Measurements from ENCODE around the gene METTL23. TPM values are rescaled to one million over a fixed set of nuclear protein-coding genes. Genes with fewer than 3 reads are reported as not detected.
"Not testable (repeated sequence)": the region's sequence is repeated elsewhere in the genome, so short reads cannot be mapped to it uniquely, and the experiment has no call there.

METTL23 gene
- total RNA-seq, 1 donor: 26.3 TPM

DNA sequence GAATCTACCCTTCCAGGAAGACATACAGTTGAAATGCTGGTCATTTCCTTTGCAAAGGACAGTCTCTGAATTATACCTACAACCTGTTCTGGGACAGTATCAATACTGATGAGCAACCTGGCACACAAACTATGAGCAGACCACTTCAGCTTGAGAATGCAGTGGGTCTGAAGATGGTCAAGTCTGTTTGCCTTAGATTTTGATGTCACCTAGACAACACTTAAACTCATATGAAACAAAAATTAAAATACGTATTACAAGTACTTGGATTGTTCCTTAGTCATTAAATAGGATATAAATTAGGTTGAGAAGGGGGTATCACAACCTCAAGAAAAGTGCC lies 6.9 kb downstream of the METTL23 start:
- H3K27me3 ChIP-seq (ENCODE audit: insufficient read depth, low read length): no peaks in the 10 kb centered on the region
- peaks cover 64% of the 10 kb centered on the region for H3K4me1 ChIP-seq (ENCODE audit: insufficient read depth, low read length)
- H3K4me3 ChIP-seq (ENCODE audit: low read length): no peak overlapping the region
- no peaks in the 10 kb centered on the region for H3K9me3 ChIP-seq (ENCODE audit: low read depth, low read length)

GRCh38 chr17:76734080-76734840 lies 7.6 kb downstream of the METTL23 start:
- Histone ChIP-seq H3K9me3 (ENCODE audit: low read depth, low read length) (no peaks in the 10 kb centered on the region), H3K4me3 (ENCODE audit: low read length) (no peak overlapping the region), H3K27me3 (ENCODE audit: insufficient read depth, low read length) (no peaks in the 10 kb centered on the region), H3K4me1 (ENCODE audit: insufficient read depth, low read length) (peaks cover 62% of the 10 kb centered on the region)

DNA sequence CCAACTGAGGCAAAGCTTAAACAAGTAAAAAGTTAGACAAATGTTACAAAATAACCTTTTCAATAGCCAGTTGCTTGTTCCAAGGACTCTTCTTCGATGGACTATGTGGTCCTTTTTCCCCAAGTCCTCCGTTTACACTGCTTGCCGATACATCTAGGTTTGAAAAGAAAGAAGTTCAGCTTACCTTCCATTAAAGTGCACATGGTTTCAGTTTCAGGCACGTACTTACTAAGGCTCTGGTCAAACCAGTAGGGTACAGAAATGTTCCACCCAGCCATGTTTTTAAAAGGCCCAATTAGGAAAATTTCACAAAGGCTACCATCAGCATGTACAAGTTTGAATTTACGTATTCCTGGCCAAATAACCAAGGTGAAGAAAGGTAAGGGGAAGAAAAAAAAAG lies 8.4 kb downstream of the METTL23 start:
- H3K4me1 ChIP-seq (ENCODE audit: insufficient read depth, low read length): peaks cover 55% of the 10 kb centered on the region
- H3K9me3 ChIP-seq (ENCODE audit: low read depth, low read length): no peaks in the 10 kb centered on the region
- H3K4me3 ChIP-seq (ENCODE audit: low read length): peak overlapping the region; percentile 8
- H3K27me3 ChIP-seq (ENCODE audit: insufficient read depth, low read length): no peaks in the 10 kb centered on the region

GRCh38 chr17:76735586-76736348 lies 9.1 kb downstream of the METTL23 start:
- H3K27me3 ChIP-seq (ENCODE audit: insufficient read depth, low read length): no peaks in the 10 kb centered on the region
- peaks cover 54% of the 10 kb centered on the region for H3K4me1 ChIP-seq (ENCODE audit: insufficient read depth, low read length)
- peak overlapping the region; percentile 98 for H3K4me3 ChIP-seq (ENCODE audit: low read length)
- no peaks in the 10 kb centered on the region for H3K9me3 ChIP-seq (ENCODE audit: low read depth, low read length)

DNA sequence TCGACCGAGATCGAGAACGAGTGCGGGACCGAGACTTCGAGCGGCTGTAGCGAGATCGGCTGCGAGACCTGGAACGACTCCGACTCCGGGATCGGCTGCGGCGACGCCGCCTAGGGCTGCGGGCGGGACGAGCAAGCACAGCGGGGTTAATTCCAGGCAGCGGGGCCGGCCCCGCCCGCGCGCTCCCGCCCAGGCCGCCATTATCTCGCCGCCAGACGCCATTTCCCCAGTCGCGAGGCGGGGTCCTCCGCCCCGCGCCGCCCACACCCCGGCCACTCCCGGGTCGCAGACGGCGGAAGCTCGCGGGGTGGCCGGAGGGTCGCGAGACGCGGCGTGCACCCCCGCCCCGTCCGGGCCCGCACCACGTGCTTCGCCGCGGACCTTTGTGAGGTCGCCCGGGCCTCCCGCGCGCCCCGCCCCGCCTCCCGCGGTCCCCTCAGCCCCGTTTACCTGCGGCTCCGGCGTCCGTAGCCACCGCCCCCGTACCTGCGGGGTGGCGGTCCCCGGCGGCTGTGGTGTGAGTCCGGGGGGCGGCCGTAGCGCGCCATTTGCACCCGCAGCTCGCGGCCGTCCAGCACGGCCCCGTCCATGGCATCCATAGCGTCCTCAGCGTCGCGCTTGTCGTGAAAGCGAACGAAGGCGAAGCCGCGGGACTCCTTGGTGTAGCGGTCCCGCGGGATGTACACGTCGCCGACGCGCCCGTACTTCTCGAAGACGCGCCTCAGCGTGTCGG lies 9.9 kb downstream of the METTL23 start:
- Histone ChIP-seq H3K4me1 (ENCODE audit: insufficient read depth, low read length) (peaks cover 54% of the 10 kb centered on the region), H3K4me3 (ENCODE audit: low read length) (peak overlapping the region; percentile 98), H3K9me3 (ENCODE audit: low read depth, low read length) (no peaks in the 10 kb centered on the region), H3K27me3 (ENCODE audit: insufficient read depth, low read length) (no peaks in the 10 kb centered on the region)

DNA sequence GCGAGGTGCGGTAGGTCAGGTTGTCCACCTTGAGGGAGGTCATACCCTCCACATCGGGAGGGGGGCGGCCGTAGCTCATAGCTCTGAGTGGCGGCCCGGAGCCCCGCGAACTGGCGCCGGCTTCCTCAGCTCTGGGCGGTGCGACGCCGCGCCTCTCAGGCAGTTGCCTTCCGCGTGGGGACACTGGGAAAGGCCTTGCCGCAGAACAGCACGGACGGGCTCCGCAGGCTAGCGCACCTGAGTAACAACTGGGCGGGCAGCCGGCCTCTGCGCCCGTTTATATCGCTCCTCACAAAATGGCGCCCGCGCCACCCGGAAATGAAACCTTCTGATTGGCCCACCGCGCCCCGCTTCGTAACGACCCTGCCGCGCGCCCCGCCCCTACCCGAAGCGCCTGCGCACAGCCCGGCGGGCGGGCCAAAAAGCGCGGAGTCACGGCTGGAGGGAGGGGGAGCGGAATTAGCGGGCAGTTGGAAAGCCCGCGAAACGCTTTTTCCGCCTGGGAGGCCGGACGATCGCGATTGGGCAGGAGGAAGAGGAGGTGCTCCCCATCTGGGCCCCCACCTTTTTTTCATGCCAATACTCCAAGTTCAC lies 10.5 kb downstream of the METTL23 start, which contains the start of gene SRSF2:
TSS of gene SRSF2 (minus strand) at position 250 of the 594 bp plus-strand sequence. CDS start at position 79, 171 bp downstream.
- Histone ChIP-seq H3K4me3 (ENCODE audit: low read length) (peak within 1 kb of the TSS; percentile 98), H3K9me3 (ENCODE audit: low read depth, low read length) (no peaks in the 10 kb centered on the region), H3K4me1 (ENCODE audit: insufficient read depth, low read length) (peaks cover 48% of the 10 kb centered on the region), H3K27me3 (ENCODE audit: insufficient read depth, low read length) (no peaks in the 10 kb centered on the region)

GRCh38 chr17:76737676-76738467 lies 11.2 kb downstream of the METTL23 start, which contains the start of gene MFSD11:
MFSD11 (plus strand) TSS chr17:76738119; CDS start chr17:76738353, 234 bp downstream.
- Histone ChIP-seq H3K27me3 (ENCODE audit: insufficient read depth, low read length) (no peaks in the 10 kb centered on the region), H3K9me3 (ENCODE audit: low read depth, low read length) (no peaks in the 10 kb centered on the region), H3K4me1 (ENCODE audit: insufficient read depth, low read length) (peaks cover 43% of the 10 kb centered on the region), H3K4me3 (ENCODE audit: low read length) (peak within 1 kb of the TSS; percentile 98)

DNA sequence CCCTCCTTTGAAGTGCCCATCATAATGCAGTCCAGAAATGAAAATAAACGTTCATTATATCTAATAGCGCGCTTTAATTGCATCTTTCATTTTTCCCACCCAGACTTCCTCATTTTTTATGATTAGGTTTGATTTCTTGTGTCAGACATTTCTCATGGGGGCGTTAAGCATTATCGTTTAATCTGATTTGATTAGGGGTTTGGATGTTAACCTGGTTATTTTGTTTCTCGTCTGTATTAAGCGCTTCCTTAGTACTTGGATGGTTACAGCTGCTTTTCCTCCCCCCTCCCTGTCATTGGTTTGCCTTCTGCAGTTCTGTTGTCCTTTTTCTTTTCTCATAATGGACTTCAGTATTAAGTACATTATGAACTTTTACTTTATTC lies 11.8 kb downstream of the METTL23 start:
- no peaks in the 10 kb centered on the region for H3K27me3 ChIP-seq (ENCODE audit: insufficient read depth, low read length)
- H3K4me3 ChIP-seq (ENCODE audit: low read length): peak overlapping the region; percentile 98
- H3K9me3 ChIP-seq (ENCODE audit: low read depth, low read length): no peaks in the 10 kb centered on the region
- H3K4me1 ChIP-seq (ENCODE audit: insufficient read depth, low read length): peaks cover 37% of the 10 kb centered on the region

DNA sequence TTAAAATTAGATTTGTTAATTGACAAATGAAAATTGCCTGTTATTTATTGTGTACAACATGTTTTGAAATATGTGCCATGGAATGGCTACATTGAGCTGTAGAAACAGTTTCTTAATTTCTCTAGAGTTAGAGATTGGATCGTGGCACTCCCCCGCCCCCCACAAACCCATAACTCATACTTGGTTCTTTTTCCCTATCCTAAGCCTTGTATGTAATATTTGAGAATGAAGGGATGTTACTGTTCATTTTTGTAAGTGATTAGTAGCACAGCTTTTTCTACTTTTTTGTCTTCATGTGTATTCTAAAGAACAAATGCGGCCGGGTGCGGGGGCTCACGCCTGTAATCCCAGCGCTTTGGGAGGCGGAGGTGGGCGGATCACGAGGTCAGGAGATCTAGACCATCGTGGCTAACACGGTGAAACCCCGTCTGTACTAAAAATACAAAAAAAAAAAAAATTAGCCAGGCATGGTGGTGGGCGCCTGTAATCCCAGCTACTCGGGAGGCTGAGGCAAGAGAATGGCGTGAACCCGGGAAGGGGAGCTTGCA lies 13.0 kb downstream of the METTL23 start:
- H3K9me3 ChIP-seq (ENCODE audit: low read depth, low read length); H3K4me3 ChIP-seq (ENCODE audit: low read length); H3K27me3 ChIP-seq (ENCODE audit: insufficient read depth, low read length): not testable (repeated sequence)
- peaks cover 25% of the 10 kb centered on the region for H3K4me1 ChIP-seq (ENCODE audit: insufficient read depth, low read length)

- no peaks in the 10 kb centered on the region for H3K27me3 ChIP-seq (ENCODE audit: insufficient read depth, low read length)
- peaks cover 16% of the 10 kb centered on the region for H3K4me1 ChIP-seq (ENCODE audit: insufficient read depth, low read length)
- H3K4me3 ChIP-seq (ENCODE audit: low read length): no peak overlapping the region
- H3K9me3 ChIP-seq (ENCODE audit: low read depth, low read length): no peaks in the 10 kb centered on the region
These were observed 13.9 kb downstream of the METTL23 start for GRCh38 chr17:76740329-76741118.

GRCh38 chr17:76742958-76743357 lies 16.3 kb downstream of the METTL23 start:
- Histone ChIP-seq H3K27me3 (ENCODE audit: insufficient read depth, low read length) (no peaks in the 10 kb centered on the region), H3K4me3 (ENCODE audit: low read length) (no peak overlapping the region), H3K4me1 (ENCODE audit: insufficient read depth, low read length) (peaks cover 10% of the 10 kb centered on the region), H3K9me3 (ENCODE audit: low read depth, low read length) (no peaks in the 10 kb centered on the region)

DNA sequence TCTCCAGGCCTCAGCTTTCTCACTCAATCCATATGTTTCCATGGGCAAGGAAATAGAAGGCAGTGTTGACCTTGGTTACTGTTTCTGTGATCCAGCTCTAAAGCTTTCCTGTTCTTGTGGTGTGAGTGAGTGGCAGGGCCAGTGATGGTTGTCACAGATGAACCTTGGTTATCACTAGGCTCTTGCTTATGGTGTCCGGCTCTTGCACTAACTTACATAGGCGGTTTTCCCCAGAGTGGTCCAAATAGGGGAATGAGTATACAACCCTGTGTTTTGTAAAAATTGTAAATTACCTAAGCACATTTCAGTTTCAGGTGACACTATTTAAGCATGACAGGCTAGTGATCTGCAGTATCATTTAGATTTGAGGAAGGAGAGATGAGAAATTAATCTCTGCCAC lies 18.1 kb downstream of the METTL23 start:
- Histone ChIP-seq H3K4me1 (ENCODE audit: insufficient read depth, low read length) (no peaks in the 10 kb centered on the region), H3K4me3 (ENCODE audit: low read length) (no peak overlapping the region), H3K27me3 (ENCODE audit: insufficient read depth, low read length) (no peaks in the 10 kb centered on the region), H3K9me3 (ENCODE audit: low read depth, low read length) (no peaks in the 10 kb centered on the region)

GRCh38 chr17:76745785-76746184 lies 19.1 kb downstream of the METTL23 start:
- H3K27me3 ChIP-seq (ENCODE audit: insufficient read depth, low read length); H3K4me3 ChIP-seq (ENCODE audit: low read length); H3K4me1 ChIP-seq (ENCODE audit: insufficient read depth, low read length); H3K9me3 ChIP-seq (ENCODE audit: low read depth, low read length): not testable (repeated sequence)
